ENCODE results near the gene MVB12B.

The MVB12B gene

GRCh38 chr9:126503333-126504085, 176.9 kb downstream of the MVB12B start:
- H3K27ac ChIP-seq = no peak overlapping the region
- TF ChIP-seq CTCF (conservative IDR thresholded peaks at IDR 0.05; ENCODE audit: low read depth) = no peak
- ChIA-PET POLR2A (ENCODE audit: low non-redundant PET) (no interaction called here), CTCF (interaction anchor here (0.5 to 7.9 kb wide), 4 partner anchors 40 to 1012 kb away, joined by 3 to 299 read pairs (median 4); no protein-coding TSS in a partner anchor)
- DNase-seq (ENCODE audit: low spot score) = no peak

- POLR2A ChIA-PET (ENCODE audit: low non-redundant PET) = no interaction called here
- CTCF ChIA-PET = interaction anchor here (0.5 to 7.9 kb wide), 4 partner anchors 13 to 1361 kb away, joined by 3 to 299 read pairs (median 6); partner anchors contain the start of gene SCAI
- H3K27ac ChIP-seq = no peak overlapping the region
- DNase-seq (ENCODE audit: low spot score) = no peak
- TF ChIP-seq CTCF (conservative IDR thresholded peaks at IDR 0.05; ENCODE audit: low read depth) = no peak
These were observed 177.7 kb downstream of the MVB12B start for GRCh38 chr9:126504086-126504976.

- no peak overlapping the region for H3K27ac ChIP-seq
- no peak for DNase-seq (ENCODE audit: low spot score)
- ChIA-PET POLR2A (ENCODE audit: low non-redundant PET) (no interaction called here), CTCF (interaction anchor here (0.5 to 1.5 kb wide), 3 partner anchors 13 to 1362 kb away, joined by 3 to 8 read pairs (median 4); partner anchors contain the start of gene SCAI)
- TF ChIP-seq CTCF (conservative IDR thresholded peaks at IDR 0.05; ENCODE audit: low read depth) = no peak
These were observed 178.4 kb downstream of the MVB12B start for GRCh38 chr9:126504977-126505455.

- ChIA-PET CTCF (interaction anchor here (0.5 to 3.0 kb wide), 5 partner anchors 9 to 57 kb away, joined by 3 to 19 read pairs (median 4); no protein-coding TSS in a partner anchor), POLR2A (ENCODE audit: low non-redundant PET) (no interaction called here)
- TF ChIP-seq CTCF (conservative IDR thresholded peaks at IDR 0.05; ENCODE audit: low read depth) = no peak
- DNase-seq (ENCODE audit: low spot score) = no peak
- no peak overlapping the region for H3K27ac ChIP-seq
These were observed 179.2 kb downstream of the MVB12B start for GRCh38 chr9:126505697-126506346.

- POLR2A ChIA-PET (ENCODE audit: low non-redundant PET) = no interaction called here
- no peak for DNase-seq (ENCODE audit: low spot score)
- H3K27ac ChIP-seq = no peak overlapping the region
- CTCF ChIA-PET = interaction anchor here (0.5 to 3.0 kb wide), 5 partner anchors 7 to 56 kb away, joined by 3 to 19 read pairs (median 3); no protein-coding TSS in a partner anchor
- no peak for TF ChIP-seq CTCF (conservative IDR thresholded peaks at IDR 0.05; ENCODE audit: low read depth)
These were observed 180.0 kb downstream of the MVB12B start for GRCh38 chr9:126506361-126507317.

Data from RWPE1 (cell line).